ENCODE data around the gene MYO5A.

DNA sequence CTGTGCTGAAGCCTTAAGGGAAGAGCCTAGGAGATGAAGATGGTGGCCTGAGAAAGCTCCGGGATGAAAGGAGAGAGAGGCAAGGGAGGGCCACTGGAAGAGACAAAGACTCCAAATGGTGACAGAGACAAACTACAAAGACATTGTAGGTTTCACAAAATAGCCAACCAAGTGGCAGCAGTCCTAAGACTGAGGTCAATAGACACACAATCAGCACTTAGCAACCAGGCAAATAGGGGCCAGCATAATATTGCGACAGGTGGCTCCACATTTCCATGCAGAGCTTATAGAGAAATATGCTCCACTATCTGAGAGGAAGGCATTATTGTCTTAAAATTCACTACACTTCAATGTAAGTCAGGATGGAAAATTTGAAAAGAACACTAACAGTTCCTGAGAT lies 211.0 kb downstream of the MYO5A start:
- TF ChIP-seq, protein P1, sequence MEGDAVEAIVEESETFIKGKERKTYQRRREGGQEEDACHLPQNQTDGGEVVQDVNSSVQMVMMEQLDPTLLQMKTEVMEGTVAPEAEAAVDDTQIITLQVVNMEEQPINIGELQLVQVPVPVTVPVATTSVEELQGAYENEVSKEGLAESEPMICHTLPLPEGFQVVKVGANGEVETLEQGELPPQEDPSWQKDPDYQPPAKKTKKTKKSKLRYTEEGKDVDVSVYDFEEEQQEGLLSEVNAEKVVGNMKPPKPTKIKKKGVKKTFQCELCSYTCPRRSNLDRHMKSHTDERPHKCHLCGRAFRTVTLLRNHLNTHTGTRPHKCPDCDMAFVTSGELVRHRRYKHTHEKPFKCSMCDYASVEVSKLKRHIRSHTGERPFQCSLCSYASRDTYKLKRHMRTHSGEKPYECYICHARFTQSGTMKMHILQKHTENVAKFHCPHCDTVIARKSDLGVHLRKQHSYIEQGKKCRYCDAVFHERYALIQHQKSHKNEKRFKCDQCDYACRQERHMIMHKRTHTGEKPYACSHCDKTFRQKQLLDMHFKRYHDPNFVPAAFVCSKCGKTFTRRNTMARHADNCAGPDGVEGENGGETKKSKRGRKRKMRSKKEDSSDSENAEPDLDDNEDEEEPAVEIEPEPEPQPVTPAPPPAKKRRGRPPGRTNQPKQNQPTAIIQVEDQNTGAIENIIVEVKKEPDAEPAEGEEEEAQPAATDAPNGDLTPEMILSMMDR (IDR thresholded peaks at IDR 0.05; ENCODE audit: insufficient read depth, low read length), result no peak
- TF ChIP-seq POLR2AphosphoS5 (IDR thresholded peaks at IDR 0.05; ENCODE audit: low read depth), result no peak
- TF ChIP-seq, protein P2, sequence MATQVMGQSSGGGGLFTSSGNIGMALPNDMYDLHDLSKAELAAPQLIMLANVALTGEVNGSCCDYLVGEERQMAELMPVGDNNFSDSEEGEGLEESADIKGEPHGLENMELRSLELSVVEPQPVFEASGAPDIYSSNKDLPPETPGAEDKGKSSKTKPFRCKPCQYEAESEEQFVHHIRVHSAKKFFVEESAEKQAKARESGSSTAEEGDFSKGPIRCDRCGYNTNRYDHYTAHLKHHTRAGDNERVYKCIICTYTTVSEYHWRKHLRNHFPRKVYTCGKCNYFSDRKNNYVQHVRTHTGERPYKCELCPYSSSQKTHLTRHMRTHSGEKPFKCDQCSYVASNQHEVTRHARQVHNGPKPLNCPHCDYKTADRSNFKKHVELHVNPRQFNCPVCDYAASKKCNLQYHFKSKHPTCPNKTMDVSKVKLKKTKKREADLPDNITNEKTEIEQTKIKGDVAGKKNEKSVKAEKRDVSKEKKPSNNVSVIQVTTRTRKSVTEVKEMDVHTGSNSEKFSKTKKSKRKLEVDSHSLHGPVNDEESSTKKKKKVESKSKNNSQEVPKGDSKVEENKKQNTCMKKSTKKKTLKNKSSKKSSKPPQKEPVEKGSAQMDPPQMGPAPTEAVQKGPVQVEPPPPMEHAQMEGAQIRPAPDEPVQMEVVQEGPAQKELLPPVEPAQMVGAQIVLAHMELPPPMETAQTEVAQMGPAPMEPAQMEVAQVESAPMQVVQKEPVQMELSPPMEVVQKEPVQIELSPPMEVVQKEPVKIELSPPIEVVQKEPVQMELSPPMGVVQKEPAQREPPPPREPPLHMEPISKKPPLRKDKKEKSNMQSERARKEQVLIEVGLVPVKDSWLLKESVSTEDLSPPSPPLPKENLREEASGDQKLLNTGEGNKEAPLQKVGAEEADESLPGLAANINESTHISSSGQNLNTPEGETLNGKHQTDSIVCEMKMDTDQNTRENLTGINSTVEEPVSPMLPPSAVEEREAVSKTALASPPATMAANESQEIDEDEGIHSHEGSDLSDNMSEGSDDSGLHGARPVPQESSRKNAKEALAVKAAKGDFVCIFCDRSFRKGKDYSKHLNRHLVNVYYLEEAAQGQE (IDR thresholded peaks at IDR 0.05; ENCODE audit: insufficient replicate concordance, low read depth), result no peak
- TF ChIP-seq GABPA (IDR thresholded peaks at IDR 0.05; ENCODE audit: low read depth), result no peak
